ENCODE results near the gene ASPN.
A peak's percentile ranks its signal among the peaks of the same experiment; 100 is the strongest.

ASPN gene

GRCh38 chr9:92408747-92409478 is 73.4 kb downstream of the ASPN start:
- no peak for DNase-seq

- DNase-seq: no peak
Measured at GRCh38 chr9:92407818-92408217, 74.5 kb downstream of the ASPN start.

- peak in 10 of 14 donors; percentile 1 to 56 (median 8) for DNase-seq
Measured at GRCh38 chr9:92406477-92406876, 75.8 kb downstream of the ASPN start.

All from C1 segment of cervical spinal cord (tissue), 14 donors.